T-helper 22 cell (primary cell): ENCODE measurements around the gene WNT3A.
A peak's percentile ranks its signal among the peaks of the same experiment; 100 is the strongest.

Experiments
- DNase-seq: peaks from one replicate; pipeline ENCODE4 v3.0.0-alpha.2; 2020; ENCODE audit warnings: low read depth

WNT3A gene

GRCh38 chr1:227999056-227999930 is 7.5 kb upstream of the WNT3A start:
- DNase-seq, result peak; percentile 21

DNA sequence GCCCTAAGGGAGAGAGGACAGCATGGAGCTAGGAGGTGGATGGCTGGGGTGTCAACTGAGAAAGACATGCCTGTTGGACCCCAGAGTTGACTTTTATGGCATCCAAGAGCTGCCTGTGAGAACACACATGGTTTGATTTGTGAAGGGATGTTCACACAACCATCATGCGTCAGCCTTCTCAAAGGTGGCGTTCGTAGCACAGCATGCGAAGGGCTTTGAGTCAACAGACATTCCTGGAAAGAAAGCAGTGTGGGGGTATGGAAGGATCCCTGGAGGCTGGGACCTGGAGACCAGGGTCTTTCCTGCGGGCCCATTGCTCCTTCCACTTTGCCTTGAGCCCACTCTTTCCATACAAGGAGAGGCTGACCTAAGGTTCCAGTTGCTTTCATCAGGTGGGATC is 6.4 kb upstream of the WNT3A start:
- no peak for DNase-seq

DNA sequence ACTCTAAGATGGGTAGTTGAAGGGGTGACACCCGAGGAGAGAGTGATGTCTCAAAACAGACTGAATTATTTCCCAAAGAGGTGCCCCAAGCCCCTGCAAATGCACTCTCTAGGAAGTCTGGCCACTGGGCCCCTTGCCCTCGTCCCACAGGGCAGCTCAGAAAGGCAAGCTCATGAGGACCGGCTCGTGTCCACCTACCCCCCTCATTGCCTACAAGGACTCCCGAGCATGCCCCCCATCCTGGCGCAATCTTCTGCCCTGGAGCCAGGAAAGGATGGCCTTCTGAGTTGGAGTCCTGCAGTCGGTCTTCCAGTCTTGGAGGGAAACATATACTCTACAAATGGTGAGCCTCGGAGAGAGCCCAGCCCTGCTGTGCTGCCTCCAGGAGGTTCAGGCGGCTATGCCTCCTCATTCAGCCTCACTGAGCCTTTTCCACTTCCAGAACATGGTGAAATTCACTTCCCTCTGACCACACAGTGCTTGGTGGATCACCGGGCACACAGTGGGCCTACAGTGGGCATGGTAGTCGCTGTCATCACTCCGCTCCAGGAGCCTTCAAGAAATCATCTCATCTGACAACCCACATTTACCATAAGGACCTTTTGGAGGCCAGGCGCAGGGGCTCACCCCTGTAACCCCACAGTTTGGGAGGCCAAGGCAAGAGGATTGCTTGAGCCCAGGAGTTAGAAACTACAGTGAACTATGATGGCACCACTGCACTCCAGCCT is 5.8 kb upstream of the WNT3A start:
- DNase-seq, result no peak

GRCh38 chr1:228001738-228002535 is 4.9 kb upstream of the WNT3A start:
- no peak for DNase-seq

DNA sequence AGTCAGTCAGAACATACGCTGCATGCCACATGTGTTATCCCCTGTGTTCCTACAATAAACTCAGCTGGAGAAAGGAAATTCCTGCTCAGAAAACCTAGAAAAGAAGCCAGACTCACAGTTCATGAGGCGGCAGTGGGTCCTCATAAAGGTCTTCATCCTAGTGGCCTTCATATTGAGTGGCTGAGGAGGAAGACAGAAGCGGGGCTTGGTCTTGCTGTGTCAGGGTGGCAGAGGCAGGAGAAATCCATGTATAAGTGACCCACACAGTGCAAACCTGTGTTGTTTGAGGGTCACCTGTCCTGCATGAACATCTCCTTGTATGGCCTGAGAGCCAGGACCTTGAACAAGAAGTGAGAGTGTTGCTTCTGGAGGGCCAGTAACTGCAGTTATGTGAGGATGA is 4.0 kb upstream of the WNT3A start:
- no peak for DNase-seq

- no peak for DNase-seq
These were observed 3.1 kb upstream of the WNT3A start for GRCh38 chr1:228003461-228004330.

- no peak for DNase-seq
These were observed 2.4 kb upstream of the WNT3A start for GRCh38 chr1:228004331-228004855.

DNA sequence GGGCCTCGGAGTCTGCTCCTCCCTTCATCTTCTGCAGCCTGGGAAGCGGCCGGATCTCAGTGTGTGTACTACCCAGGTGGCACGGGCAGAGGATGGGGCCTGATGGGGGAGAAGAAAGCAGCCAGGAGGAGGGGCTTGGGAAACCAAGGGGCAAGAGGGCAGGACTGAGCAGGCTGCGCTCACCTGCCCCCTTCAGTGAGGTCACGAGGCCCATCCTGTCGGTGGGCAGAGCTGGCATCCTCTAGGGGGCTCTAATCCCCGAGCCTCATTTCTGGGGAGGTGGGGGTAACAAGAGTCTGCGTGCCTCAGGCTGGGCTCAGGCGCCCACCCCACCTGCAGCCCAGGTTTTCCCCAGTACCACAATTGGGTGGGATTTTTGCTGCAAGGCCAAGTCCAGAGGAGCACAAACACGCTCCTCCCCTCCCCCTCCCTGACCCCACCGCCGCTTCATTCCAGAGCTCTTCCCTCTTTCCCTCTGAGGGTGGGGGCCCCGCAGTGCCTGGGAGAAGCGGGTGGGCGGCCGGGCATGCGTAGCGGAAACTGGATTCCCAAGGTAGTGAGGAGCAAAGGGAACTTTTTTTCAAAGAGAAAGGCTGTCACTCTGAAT is 1.8 kb upstream of the WNT3A start:
- no peak for DNase-seq

GRCh38 chr1:228005511-228006033 is 1.2 kb upstream of the WNT3A start:
- no peak for DNase-seq

GRCh38 chr1:228006034-228006785 is 588 bp upstream of the WNT3A start:
- no peak for DNase-seq

GRCh38 chr1:228007049-228007800 is 427 bp downstream of the WNT3A start:
- DNase-seq, result no peak

DNA sequence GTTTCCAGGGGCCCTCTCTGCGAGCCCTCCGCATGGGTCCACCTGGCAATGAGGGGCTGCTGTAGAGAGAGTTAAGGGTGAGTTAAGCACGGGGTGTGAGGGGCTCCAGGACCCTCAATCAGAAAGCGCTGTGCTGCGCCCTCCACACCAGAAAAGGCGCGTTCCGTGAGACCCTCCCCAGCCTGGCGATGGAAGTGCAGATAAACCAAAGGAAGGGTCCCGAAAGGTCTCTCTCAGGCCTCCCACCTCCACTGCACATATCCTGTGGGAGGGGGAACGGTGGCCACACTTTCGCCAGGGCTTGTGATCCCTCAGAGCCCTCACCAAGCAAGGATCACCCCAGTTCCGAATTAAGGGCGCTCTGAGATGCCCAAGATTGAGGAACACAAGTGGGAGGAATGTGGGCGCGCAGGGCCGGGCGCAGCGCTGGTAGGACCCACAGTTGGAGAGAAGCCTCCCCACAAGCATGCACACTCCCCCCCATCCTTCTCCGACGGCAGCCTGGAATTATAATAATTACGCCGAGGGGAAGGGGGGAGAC is 1.1 kb downstream of the WNT3A start:
- no peak for DNase-seq

GRCh38 chr1:228008391-228009115 is 1.8 kb downstream of the WNT3A start:
- no peak for DNase-seq

DNA sequence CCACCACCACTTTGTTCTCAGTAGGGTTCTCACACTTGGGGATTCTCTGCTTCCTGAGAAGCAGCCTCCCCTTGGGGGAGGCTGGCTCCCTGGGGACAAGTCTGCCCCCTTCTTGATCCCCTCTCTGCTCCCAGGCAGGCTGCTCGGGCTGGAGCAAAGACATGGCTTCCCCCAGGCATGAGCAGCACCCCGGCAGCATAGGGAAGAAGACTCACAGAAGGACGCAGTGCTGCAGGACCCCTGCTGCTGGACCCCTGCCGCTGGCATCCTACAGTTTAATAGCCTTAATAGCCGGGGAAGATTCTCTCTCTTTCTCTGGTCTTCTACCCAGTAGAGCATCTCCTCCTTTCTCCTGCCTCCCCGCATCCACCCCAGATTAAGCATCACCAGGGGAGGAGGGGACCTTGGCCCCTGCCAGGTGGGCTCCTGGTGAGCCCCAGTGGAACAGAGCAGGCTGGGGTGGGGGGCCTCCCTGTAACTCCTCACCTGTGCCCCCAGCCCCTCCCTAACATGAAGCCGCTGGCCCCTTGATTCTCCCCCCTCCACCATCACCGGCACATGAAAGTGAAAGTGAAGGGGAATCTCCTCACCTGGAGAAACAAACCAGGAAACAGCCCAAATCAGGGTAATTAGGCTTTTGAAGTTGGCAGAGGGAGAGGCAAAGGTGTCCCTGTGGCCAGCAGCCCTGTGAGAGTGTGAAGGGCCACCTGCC is 2.5 kb downstream of the WNT3A start:
- DNase-seq, result no peak

DNA sequence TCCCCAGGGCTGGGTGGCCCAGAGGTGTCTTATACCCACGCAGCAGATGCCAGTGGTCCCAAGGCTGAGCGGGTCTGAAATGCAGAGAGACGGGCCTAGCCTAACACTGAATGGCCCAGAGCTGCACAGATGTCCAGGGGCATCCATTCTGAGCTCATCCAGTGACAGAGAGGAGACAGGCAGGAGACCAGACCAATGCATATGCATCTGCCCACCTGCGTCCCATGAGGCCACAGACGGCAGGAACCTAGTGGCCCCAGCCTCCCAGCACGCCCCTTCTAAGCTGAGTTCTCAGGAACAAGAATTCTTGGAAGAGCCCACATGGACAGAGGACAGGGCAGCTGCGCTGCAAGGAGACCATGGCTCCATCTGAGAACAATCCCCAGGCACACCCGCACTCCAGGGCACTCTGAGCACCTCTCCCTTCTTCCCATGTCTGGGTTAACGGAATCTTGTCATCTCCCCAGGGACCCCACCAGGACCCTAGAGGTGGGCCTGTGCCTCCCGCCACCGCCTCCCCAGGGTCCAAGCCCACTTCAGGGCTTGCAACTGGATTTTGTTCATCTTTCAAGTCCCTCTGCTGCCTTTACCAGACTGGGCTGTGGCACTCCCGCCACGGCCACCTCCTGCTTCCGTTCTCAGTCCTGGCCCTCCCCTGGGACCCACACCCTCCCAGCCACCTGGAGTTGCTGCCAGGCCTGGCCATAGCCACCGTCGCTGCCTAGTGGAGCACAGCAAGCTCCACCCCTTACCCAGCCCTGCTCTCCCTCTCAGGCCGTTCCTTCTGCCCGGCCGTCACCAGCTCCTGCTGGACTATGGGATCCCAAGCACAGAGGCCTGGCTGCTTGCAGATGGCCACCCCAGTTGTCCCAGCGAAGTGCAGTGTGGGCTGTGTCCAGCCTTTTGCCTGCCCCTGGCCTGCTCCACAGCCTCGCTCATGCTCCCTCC is 3.3 kb downstream of the WNT3A start:
- no peak for DNase-seq

DNA sequence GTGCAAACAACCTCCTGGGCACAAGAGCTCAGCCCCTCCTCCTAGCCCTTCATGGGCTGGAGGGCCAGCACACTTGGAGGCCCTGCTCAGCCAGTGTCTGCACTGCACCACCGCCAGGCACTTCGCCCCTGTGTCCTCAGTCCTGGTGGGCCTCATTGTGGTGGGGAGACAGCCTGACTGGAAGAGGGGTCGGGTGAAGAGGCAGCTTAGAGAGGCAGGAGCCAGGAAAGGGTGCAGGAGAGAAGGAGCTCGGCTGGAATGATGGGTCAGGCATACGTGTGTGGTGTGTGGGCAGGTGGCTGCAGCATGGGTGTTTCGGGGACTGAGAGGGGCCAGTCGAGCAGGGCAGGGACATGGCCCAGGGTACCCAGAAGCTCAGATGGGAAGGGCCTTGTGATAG is 4.1 kb downstream of the WNT3A start:
- DNase-seq, result no peak
